Nephron progenitor cell (in vitro differentiated cells): ENCODE measurements around the gene CCDC85C.
A peak's percentile ranks its signal among the peaks of the same experiment; 100 is the strongest.

ENCODE experiments used
- DNase-seq: peaks from one replicate; pipeline ENCODE4 v3.0.0; 2021
- H3K27ac Mint-ChIP-seq: 2 replicates; pipeline ENCODE4 v1.8.0; 2021; ENCODE audit warnings: mild to moderate bottlenecking, moderate library complexity, mixed read lengths
- H3K27me3 Mint-ChIP-seq: 2 replicates; pipeline ENCODE4 v1.8.0; 2021; ENCODE audit warnings: mild to moderate bottlenecking, low read depth, mixed read lengths; ENCODE audit not compliant: poor library complexity
- H3K36me3 Mint-ChIP-seq: 2 replicates; pipeline ENCODE4 v1.8.0; 2021; ENCODE audit warnings: low read depth, mixed read lengths
- H3K4me1 Mint-ChIP-seq: 2 replicates; pipeline ENCODE4 v1.8.0; 2021; ENCODE audit warnings: mixed read lengths
- H3K4me3 Mint-ChIP-seq: 2 replicates; pipeline ENCODE4 v1.8.0; 2021; ENCODE audit warnings: mild to moderate bottlenecking, moderate library complexity, mixed read lengths
- H3K9me3 Mint-ChIP-seq: 2 replicates; pipeline ENCODE4 v1.8.0; 2021; ENCODE audit warnings: mild to moderate bottlenecking, moderate library complexity, mixed read lengths
- CTCF ChIP-seq: fragments of 200-600 bp; sonication (generic); IDR thresholded peaks from 2 replicates; pipeline ENCODE4 v1.5.0; 2021; ENCODE audit warnings: antibody characterized with exemption

CCDC85C gene

GRCh38 chr14:99521176-99522024, 82.6 kb downstream of the CCDC85C start:
- Mint-ChIP-seq H3K27ac (no peak overlapping the region), H3K36me3 (no peaks in the 10 kb centered on the region), H3K4me3 (peak overlapping the region; percentile 52), H3K4me1 (peaks cover 66% of the 10 kb centered on the region), H3K27me3 (no peaks in the 10 kb centered on the region), H3K9me3 (no peaks in the 10 kb centered on the region)
- TF ChIP-seq CTCF, result no peak
- DNase-seq, result peak; percentile 10

- no peaks in the 10 kb centered on the region for H3K36me3 Mint-ChIP-seq
- no peaks in the 10 kb centered on the region for H3K27me3 Mint-ChIP-seq
- no peaks in the 10 kb centered on the region for H3K9me3 Mint-ChIP-seq
- TF ChIP-seq CTCF, result no peak
- H3K27ac Mint-ChIP-seq, result peak overlapping the region; percentile 58
- DNase-seq, result no peak
- peaks cover 60% of the 10 kb centered on the region for H3K4me1 Mint-ChIP-seq
- peak overlapping the region; percentile 52 for H3K4me3 Mint-ChIP-seq
Measured at GRCh38 chr14:99520571-99521081, 83.4 kb downstream of the CCDC85C start.

- Mint-ChIP-seq H3K27ac (no peak overlapping the region), H3K4me1 (peaks cover 54% of the 10 kb centered on the region), H3K9me3 (no peaks in the 10 kb centered on the region), H3K4me3 (no peak overlapping the region), H3K36me3 (no peaks in the 10 kb centered on the region), H3K27me3 (no peaks in the 10 kb centered on the region)
- TF ChIP-seq CTCF, result no peak
- DNase-seq, result no peak
Measured at GRCh38 chr14:99519931-99520421, 84.0 kb downstream of the CCDC85C start.

GRCh38 chr14:99519347-99519881, 84.6 kb downstream of the CCDC85C start:
- no peak for TF ChIP-seq CTCF
- Mint-ChIP-seq H3K9me3 (no peaks in the 10 kb centered on the region), H3K27me3 (no peaks in the 10 kb centered on the region), H3K36me3 (no peaks in the 10 kb centered on the region), H3K27ac (no peak overlapping the region), H3K4me1 (peaks cover 48% of the 10 kb centered on the region), H3K4me3 (no peak overlapping the region)
- no peak for DNase-seq

GRCh38 chr14:99518441-99519346, 85.3 kb downstream of the CCDC85C start:
- no peaks in the 10 kb centered on the region for H3K36me3 Mint-ChIP-seq
- TF ChIP-seq CTCF, result peak; percentile 98
- H3K9me3 Mint-ChIP-seq, result no peaks in the 10 kb centered on the region
- H3K27ac Mint-ChIP-seq, result no peak overlapping the region
- DNase-seq, result peak; percentile 83
- peaks cover 41% of the 10 kb centered on the region for H3K4me1 Mint-ChIP-seq
- H3K27me3 Mint-ChIP-seq, result no peaks in the 10 kb centered on the region
- no peak overlapping the region for H3K4me3 Mint-ChIP-seq
